ENCODE results near the gene TRAPPC14. TPM values are rescaled to one million over a fixed set of nuclear protein-coding genes. Genes with fewer than 3 reads are reported as not detected.

Gene TRAPPC14
- total and polyA plus RNA-seq, 9 of the 15 experiments (the other 6 are each of a cell fraction or from before 2014, with no cell fraction given): 0.42 to 45.9 (median 18.2) TPM

- peak; percentile 28; the same call in 1 of the 2 replicates for TF ChIP-seq CHD2 (IDR thresholded peaks at IDR 0.05; ENCODE audit: low read depth, low read length)
- peak; percentile 62; the same call in 1 of the 2 replicates for TF ChIP-seq ZC3H11A (IDR thresholded peaks at IDR 0.05; ENCODE audit: low read depth, low read length)
- TF ChIP-seq ETV6 (IDR thresholded peaks at IDR 0.05; ENCODE audit: borderline replicate concordance in 1 of 2, low read depth in 2 of 2, low read length in 1 of 2): 0 out of 4 replicates have a peak, but pooled peaks of 1 of the 2 experiments have one; percentile 2
- no peak for TF ChIP-seq ETV6 (CRISPR knock-in tag; IDR thresholded peaks at IDR 0.05; ENCODE audit: borderline replicate concordance)
- peak; percentile 3; the same call in 1 of the 2 replicates for TF ChIP-seq TEAD4 (IDR thresholded peaks at IDR 0.05; ENCODE audit: low read length)
- no peak for TF ChIP-seq TEAD4 (CRISPR knock-in tag; IDR thresholded peaks at IDR 0.05; ENCODE audit: borderline replicate concordance)
- TF ChIP-seq DLX4 (CRISPR knock-in tag; IDR thresholded peaks at IDR 0.05): no peak
- TF ChIP-seq KAT7 (CRISPR knock-in tag; IDR thresholded peaks at IDR 0.05; ENCODE audit: borderline replicate concordance): peak; percentile 94; the same call in 1 of the 2 replicates
- TF ChIP-seq MTA2 (IDR thresholded peaks at IDR 0.05; ENCODE audit: low read depth): 0 out of 2 replicates have a peak, but pooled peaks have one; percentile 10
- no peak for TF ChIP-seq BCL6 (CRISPR knock-in tag; IDR thresholded peaks at IDR 0.05)
- no peak for TF ChIP-seq NR3C1 (CRISPR knock-in tag; IDR thresholded peaks at IDR 0.05)
- 0 out of 2 replicates have a peak, but pooled peaks have one; percentile 26 for TF ChIP-seq E2F3 (CRISPR knock-in tag; IDR thresholded peaks at IDR 0.05)
- TF ChIP-seq MAZ (CRISPR knock-in tag; conservative IDR thresholded peaks at IDR 0.05 in 1 of 2, IDR thresholded peaks at IDR 0.05 in 1 of 2): peak; percentile 97 to 99
- peak; percentile 31; the same call in 1 of the 2 replicates for TF ChIP-seq ZNF239 (CRISPR knock-in tag; IDR thresholded peaks at IDR 0.05)
- TF ChIP-seq CBX3 (IDR thresholded peaks at IDR 0.05; ENCODE audit: borderline replicate concordance in 1 of 2, low read length in 2 of 2): peak in 1 of 2 experiments; percentile 30; a peak in 1 of 3 replicates
- TF ChIP-seq MCM7 (IDR thresholded peaks at IDR 0.05): no peak
- TF ChIP-seq CREM (IDR thresholded peaks at IDR 0.05; ENCODE audit: low read depth): no peak; the same call in 1 of the 2 replicates
- TF ChIP-seq RCOR1 (IDR thresholded peaks at IDR 0.05; ENCODE audit: borderline replicate concordance in 1 of 2, low read depth in 2 of 2, low read length in 2 of 2): peak; percentile 12 to 48; a peak in 2 of 4 replicates
- 0 out of 2 replicates have a peak, but pooled peaks have one; percentile 22 for TF ChIP-seq TRIM28 (IDR thresholded peaks at IDR 0.05)
- no peak for TF ChIP-seq SMAD2 (IDR thresholded peaks at IDR 0.05; ENCODE audit: low read depth, low read length)
- peak; percentile 73 for TF ChIP-seq GABPB1 (CRISPR knock-in tag; IDR thresholded peaks at IDR 0.05)
- TF ChIP-seq RBM22 (IDR thresholded peaks at IDR 0.05; ENCODE audit: low read depth, low read length, poor library complexity, severe bottlenecking): peak; percentile 47
- TF ChIP-seq ERF (CRISPR knock-in tag; IDR thresholded peaks at IDR 0.05): peak; percentile 89
- peak; percentile 88 for TF ChIP-seq SAP30 (IDR thresholded peaks at IDR 0.05; ENCODE audit: borderline replicate concordance, insufficient read depth, low read depth, low read length, poor library complexity, severe bottlenecking)
- peak; percentile 22 for TF ChIP-seq BRD9 (IDR thresholded peaks at IDR 0.05; ENCODE audit: low read depth, partially characterized antibody)
- peak; percentile 45; the same call in 1 of the 2 replicates for TF ChIP-seq NR2C1 (IDR thresholded peaks at IDR 0.05)
- 0 out of 2 replicates have a peak, but pooled peaks have one; percentile 22 for TF ChIP-seq NR2C1 (tag; IDR thresholded peaks at IDR 0.05)
- TF ChIP-seq HMG20A (CRISPR knock-in tag; conservative IDR thresholded peaks at IDR 0.05): 0 out of 2 replicates have a peak, but pooled peaks have one; percentile 61
- 0 out of 2 replicates have a peak, but pooled peaks have one; percentile 56 for TF ChIP-seq CHCHD3 (CRISPR knock-in tag; IDR thresholded peaks at IDR 0.05)
- TF ChIP-seq RFX7 (CRISPR knock-in tag; IDR thresholded peaks at IDR 0.05): no peak
These were observed 39.2 kb downstream of the TRAPPC14 start, which contains the start of the genes CNPY4 and TAF6 (continued) for GRCh38 chr7:100119072-100119969.
